GM19240 (cell line): ENCODE measurements around the gene PTCD3.

Source experiments
- DNase-seq: peaks from one replicate; pipeline ENCODE4 v3.0.0; 2011; ENCODE audit warnings: low spot score; ENCODE audit not compliant: insufficient read length

Gene PTCD3

DNA sequence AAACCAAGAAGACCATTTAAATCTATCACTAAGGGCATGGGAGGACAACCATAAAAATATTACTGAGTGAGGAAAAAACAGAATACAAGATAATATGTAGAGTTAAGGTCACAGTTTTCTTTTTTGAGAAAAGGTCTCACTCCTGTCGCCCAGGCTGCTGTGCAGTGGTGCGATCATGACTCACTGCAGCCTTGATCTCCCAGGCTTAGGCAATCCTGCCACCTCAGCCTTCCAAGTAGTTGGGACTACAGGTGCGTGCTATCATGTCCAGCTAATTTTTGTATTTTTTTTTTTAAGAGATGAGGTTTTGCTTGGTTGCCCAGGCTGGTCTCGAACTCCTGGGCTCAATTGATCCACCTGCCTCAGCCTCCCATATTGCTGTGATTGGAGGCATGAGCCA is 24.3 kb upstream of the PTCD3 start:
- no peak for DNase-seq

GRCh38 chr2:86082756-86083155 is 23.3 kb upstream of the PTCD3 start:
- no peak for DNase-seq

GRCh38 chr2:86087936-86088850 is 17.8 kb upstream of the PTCD3 start:
- no peak for DNase-seq

GRCh38 chr2:86094229-86094628 is 11.8 kb upstream of the PTCD3 start:
- no peak for DNase-seq

DNA sequence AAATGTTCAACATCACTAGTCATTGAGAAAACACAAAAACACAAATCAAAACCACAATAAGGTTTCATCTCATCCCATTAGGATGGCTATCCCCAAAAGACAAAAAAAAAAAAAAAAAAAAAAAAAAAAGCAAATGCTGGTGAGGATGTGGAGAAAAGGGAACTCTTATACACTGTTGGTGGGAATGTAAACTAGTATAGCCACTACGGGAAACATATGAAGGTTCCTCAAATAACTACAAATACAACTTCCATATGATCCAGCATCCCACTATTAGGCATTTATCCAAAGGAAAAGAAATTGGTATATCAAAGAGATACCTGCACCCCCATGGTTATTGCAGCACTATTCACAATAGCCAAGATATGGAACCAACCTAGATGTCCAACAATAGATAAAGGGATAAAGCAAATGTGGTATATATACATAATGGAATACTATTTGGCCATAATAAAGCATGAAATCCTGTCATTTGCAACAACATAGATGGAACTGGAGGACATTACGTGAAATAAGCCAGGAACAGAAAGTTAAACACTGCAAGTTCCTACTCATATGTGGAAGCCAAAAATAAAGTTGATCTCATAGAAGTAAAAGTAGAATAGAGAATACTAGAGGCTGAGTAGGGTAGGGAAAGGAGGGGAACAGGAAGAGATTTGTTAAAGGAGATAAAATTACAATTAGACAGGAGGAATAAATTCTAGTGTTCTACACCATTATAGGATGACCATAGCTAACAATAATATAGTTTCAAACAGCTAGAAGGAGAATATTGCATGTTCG is 8.7 kb upstream of the PTCD3 start:
- DNase-seq, result no peak

DNA sequence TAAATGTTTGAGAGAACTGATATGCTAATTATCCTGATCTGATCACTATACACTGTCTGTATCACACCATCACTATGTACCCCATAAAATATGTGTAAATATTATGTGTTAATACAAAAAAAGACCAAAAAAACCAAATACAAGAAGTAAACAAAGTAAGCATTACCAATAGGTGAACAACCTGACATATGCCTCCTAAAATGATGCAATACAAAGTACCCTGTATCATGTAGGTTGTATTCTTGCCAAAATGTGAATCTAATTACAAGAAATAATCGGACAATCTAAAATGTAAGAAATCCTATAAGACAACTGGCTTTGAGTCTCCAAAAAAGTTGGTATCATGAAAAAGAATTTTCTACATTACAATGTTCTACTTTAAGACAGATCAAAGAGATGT is 8.1 kb upstream of the PTCD3 start:
- DNase-seq, result no peak

DNA sequence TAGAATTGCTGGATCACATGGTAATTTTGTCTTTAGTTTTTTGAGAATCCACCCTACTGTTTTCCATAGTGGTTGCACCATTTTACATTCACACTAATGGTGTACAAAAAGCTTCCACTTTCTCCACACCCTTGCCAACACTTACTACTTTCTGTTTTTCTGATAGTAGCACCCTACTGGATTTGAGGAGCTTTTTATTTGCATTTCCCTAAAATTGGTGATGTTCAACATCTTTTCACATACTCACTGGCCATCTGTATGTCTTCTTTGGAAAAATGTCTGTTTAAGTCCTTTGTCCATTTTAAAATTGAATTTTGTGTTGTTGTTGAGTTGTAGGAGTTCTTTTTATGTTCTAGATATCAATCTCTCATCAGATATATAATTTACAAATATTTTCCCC is 3.9 kb upstream of the PTCD3 start:
- no peak for DNase-seq

DNA sequence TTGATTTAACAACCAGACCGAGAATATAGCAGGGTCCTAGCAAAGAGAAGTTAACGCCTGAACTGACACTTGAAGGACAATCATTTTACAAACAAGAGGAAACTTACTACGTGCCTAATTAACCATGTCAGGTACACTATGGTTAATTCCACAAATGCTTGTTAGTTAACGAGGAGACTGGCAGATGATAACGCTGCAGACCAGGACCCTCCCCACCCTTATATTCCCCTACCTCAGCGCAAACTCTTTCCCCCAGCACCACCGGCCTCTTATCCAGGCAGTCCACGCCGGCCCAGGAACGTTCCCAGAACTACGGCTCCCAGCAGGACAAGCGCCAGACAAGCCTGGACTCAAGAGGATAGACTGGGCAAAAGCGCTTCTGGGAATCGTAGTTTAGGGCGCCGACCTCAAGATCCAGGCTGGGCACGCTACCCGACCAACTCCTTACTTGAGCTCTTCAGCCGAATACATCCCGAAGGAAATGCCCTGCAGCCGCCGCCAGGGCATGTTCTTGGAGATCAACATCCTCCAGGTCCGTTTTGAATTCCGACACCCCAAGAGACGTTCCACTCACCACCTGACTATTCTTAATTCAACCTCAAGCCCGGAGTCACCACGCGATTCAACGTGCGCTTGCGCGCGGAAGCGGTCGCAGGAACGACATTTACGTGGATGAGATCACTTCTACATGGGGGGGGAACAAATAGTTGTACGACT is 625 bp upstream of the PTCD3 start, which contains the start of gene POLR1A:
POLR1A (minus strand) TSS at position 635 of the 717 bp plus-strand sequence; CDS start at position 525, 110 bp downstream.
- peak; percentile 11 for DNase-seq

- no peak for DNase-seq
These were observed 996 bp downstream of the PTCD3 start for GRCh38 chr2:86107031-86107430.

GRCh38 chr2:86118130-86118529 is 12.1 kb downstream of the PTCD3 start:
- no peak for DNase-seq

GRCh38 chr2:86123328-86123925 is 17.4 kb downstream of the PTCD3 start:
- no peak for DNase-seq

DNA sequence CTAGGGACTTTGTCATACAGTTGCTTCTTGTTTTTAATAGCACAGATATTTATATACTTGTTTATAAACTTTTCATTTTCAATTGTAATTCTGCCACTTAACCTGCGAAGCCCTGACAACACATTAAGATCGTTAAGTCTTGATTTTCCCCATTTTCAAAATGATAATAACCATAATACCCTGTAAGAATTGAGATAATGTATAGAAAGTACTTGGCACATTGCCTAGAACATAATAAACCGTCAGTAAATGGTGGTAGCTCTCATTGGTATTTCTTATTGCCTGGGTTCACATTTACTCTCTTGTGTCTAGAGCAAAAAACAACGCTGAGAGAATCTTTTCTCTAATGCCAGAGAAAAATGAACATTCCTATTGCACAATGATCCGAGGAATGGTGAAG is 18.6 kb downstream of the PTCD3 start:
- DNase-seq, result no peak

GRCh38 chr2:86134709-86135108 is 28.7 kb downstream of the PTCD3 start:
- no peak for DNase-seq

GRCh38 chr2:86135653-86136052 is 29.6 kb downstream of the PTCD3 start:
- no peak for DNase-seq

- no peak for DNase-seq
These were observed 30.1 kb downstream of the PTCD3 start for GRCh38 chr2:86136141-86136540.

- DNase-seq, result no peak
These were observed 32.9 kb downstream of the PTCD3 start for GRCh38 chr2:86138736-86139625.

GRCh38 chr2:86139981-86140380 is 33.9 kb downstream of the PTCD3 start:
- no peak for DNase-seq

GRCh38 chr2:86140969-86141392 is 34.9 kb downstream of the PTCD3 start:
- no peak for DNase-seq

- DNase-seq, result no peak
These were observed 36.6 kb downstream of the PTCD3 start for GRCh38 chr2:86142436-86143257.
